Aorta (tissue), 5 donors: ENCODE data around the gene IMPA2. TPM values are rescaled to one million over a fixed set of nuclear protein-coding genes. Genes with fewer than 3 reads are reported as not detected.

ENCODE experiments used
- ATAC-seq: fragments of 200-7000 bp; cut with Tn5 transposase; one replicate; pipeline ENCODE4 v1.9.1; 2022; ENCODE audit warnings: moderate library complexity; ENCODE audit not compliant: low FRiP score
- DNase-seq, 2 donors: peaks; one replicate each; pipeline ENCODE4 v3.0.0-alpha.2; 2020
- H3K27ac ChIP-seq, 2 donors: one replicate each; pipeline ENCODE4 v1.5.1; 2013; ENCODE audit warnings: low read length in 2 of 2, mild to moderate bottlenecking in 2 of 2, moderate library complexity in 2 of 2, control low read depth in 1 of 2, inconsistent platforms in 1 of 2, low read depth in 1 of 2
- H3K27me3 ChIP-seq, 2 donors: one replicate each; pipeline ENCODE4 v1.6.1; 2013; ENCODE audit warnings: control low read depth in 1 of 2, low read length in 1 of 2, mild to moderate bottlenecking in 1 of 2, moderate library complexity in 1 of 2; ENCODE audit not compliant: insufficient read depth in 2 of 2, control insufficient read depth in 1 of 2
- H3K36me3 ChIP-seq, 2 donors: one replicate each; pipeline ENCODE4 v1.6.1; 2013; ENCODE audit warnings: control low read depth in 1 of 2, low read length in 1 of 2, mild to moderate bottlenecking in 1 of 2; ENCODE audit not compliant: insufficient read depth in 2 of 2, control insufficient read depth in 1 of 2
- H3K4me1 ChIP-seq, 2 donors: one replicate each; pipeline ENCODE4 v1.6.1; 2013; ENCODE audit warnings: low read length in 2 of 2, control low read depth in 1 of 2, mild to moderate bottlenecking in 1 of 2, moderate library complexity in 1 of 2; ENCODE audit not compliant: insufficient read depth in 2 of 2, control insufficient read depth in 1 of 2
- H3K4me3 ChIP-seq, 2 donors: one replicate each; pipeline ENCODE4 v1.5.1; 2013; ENCODE audit warnings: low read length in 2 of 2, control low read depth in 1 of 2, mild to moderate bottlenecking in 1 of 2
- H3K9me3 ChIP-seq: one replicate; pipeline ENCODE4 v1.6.1; 2013; ENCODE audit warnings: mild to moderate bottlenecking, low read length; ENCODE audit not compliant: control insufficient read depth
- WGBS, 2 donors: extraction: QIAGEN DNeasy Blood & Tissue Kit; methylation state at CpG; one replicate each; pipeline ENCODE4 v1.1.7; 2013; 5-methylcytosine and 5-hydroxymethylcytosine counted together
- intact Hi-C, 2 donors: fragments of 100-400 bp; cut with DNase I; formaldehyde crosslinking; loops; one replicate each; pipeline versions ENCODE4 v1.14.2 to v1.15.0; 2022
- polyA plus RNA-seq, 2 donors: library from polyadenylated mRNA; stranded (reverse); fragments of 200-250 nt; gene quantifications; one replicate each; pipeline ENCODE4 v1.2.3, GENCODE V29; 2013
- total RNA-seq, 2 donors: library from RNA; stranded (reverse); fragmentation: NEBNext Ultra II Directional; extraction: Animal tissue kit (Norgen Biotek cat#: 25700); gene quantifications; one replicate each; pipeline ENCODE4 v1.2.1, GENCODE V29; 2021
- donor health status: healthy with polysubstance abuse.
- donor health status: Bipolar disorder and iron deficiency.
- donor health status: DM: no; HTN: no; CAD: no.
- donor health status: DM: no; HTN: no; CAD: no.
- donor health status: DM: yes; HTN: yes; CAD: no.

The IMPA2 gene
- total and polyA plus RNA-seq, 4 donors = 7.9 to 19.9 (median 14.1) TPM

DNA sequence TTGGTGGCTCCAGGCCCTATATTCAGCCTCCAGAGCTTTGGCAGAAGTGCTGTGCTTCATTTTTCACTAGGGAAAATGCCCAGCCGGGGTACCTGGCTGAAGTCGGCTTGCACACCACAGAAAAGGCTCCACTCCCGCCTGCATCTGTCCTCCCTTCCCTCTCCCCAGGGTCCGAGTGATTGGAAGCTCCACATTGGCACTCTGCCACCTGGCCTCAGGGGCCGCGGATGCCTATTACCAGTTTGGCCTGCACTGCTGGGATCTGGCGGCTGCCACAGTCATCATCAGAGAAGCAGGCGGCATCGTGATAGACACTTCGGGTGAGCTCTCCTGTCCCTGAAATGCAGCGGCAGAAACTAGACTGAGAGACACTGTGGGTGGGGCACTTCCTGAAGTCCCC lies 47.4 kb downstream of the IMPA2 start:
- Histone ChIP-seq H3K27ac (no peak overlapping the region), H3K4me3 (no peak overlapping the region), H3K4me1 (no peaks in the 10 kb centered on the region), H3K9me3 (no peaks in the 10 kb centered on the region), H3K27me3 (no peaks in the 10 kb centered on the region), H3K36me3 (no peaks in the 10 kb centered on the region)
- 83 to 88% methylated on average over 11 of the region's 11 CpGs for WGBS, 2 donors
- ATAC-seq (no peak), DNase-seq (peak in 1 of 2 donors; percentile 74)
- intact Hi-C loops = loop anchor here in 1 of 2 donors (10.0 kb wide), 1 partner anchor 294 kb away; no protein-coding TSS in a partner anchor

DNA sequence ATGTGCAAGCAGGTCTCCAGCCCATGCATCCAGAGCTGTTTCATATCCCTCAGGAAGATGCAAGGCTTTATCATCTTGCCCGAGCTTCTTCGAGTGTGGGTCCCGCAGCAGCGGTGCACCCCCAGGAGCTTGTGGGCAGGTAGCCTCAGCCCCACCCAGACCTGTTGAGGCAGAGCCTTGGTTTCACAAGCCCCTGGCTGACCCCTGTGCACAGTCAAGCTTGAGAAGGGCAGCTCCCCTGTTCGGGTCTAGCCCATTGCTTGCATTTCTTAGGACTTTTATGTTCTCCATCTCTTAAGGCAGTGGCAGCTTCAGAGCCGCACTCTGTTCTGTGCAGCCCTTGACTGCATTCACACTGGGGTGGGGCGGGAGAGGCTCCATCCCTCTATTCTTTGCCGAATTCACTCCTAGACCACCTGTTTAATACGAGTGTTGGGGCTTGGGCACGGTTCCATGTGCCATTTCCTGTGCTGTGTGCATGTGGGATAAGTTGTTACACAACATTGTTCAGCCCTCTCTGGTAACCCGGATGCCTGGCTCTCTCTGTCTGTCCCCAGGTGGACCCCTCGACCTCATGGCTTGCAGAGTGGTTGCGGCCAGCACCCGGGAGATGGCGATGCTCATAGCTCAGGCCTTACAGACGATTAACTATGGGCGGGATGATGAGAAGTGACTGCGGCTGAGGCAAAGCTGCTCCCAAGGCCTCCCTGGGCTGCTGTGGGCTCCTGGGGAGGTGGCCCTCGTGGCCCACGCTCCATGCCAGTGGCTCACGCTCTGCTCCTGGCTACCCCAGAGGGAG lies 48.7 kb downstream of the IMPA2 start:
- Histone ChIP-seq H3K27ac (no peak overlapping the region), H3K4me1 (no peaks in the 10 kb centered on the region), H3K9me3 (no peaks in the 10 kb centered on the region), H3K4me3 (no peak overlapping the region), H3K27me3 (no peaks in the 10 kb centered on the region), H3K36me3 (no peaks in the 10 kb centered on the region)
- WGBS, 2 donors = 90 to 92% methylated on average over 21 of the region's 21 CpGs
- DNase-seq (peak in 1 of 2 donors; percentile 63), ATAC-seq (no peak)
- intact Hi-C loops = loop anchor here (10.0 kb wide), 4 partner anchors 45 to 375 kb away; partner anchors contain the start of gene IMPA2 (in 1 of the 2)

DNA sequence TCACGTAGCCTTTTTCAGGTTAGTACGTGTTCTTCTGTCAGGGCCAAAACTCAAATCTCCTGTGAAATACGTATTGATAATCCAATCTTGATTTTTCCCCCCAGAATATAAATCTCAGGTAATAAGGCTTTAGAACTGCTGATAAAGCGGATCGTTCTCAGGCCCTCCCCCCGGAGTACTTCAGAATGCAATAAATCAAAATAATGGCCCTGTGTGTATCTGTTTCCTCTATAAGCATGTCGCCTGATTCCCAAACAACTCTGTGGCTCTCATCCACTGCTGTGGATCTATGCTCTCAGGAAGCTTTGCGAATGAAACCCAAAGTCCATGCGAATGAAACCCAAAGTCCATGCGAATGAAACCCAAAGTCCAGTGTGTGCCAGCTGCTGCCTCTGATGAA lies 49.4 kb downstream of the IMPA2 start:
- Histone ChIP-seq H3K4me1 (no peaks in the 10 kb centered on the region), H3K27ac (no peak overlapping the region)
- intact Hi-C loops = loop anchor here (10.0 kb wide), 4 partner anchors 46 to 376 kb away; partner anchors contain the start of gene IMPA2 (in 1 of the 2)

DNA sequence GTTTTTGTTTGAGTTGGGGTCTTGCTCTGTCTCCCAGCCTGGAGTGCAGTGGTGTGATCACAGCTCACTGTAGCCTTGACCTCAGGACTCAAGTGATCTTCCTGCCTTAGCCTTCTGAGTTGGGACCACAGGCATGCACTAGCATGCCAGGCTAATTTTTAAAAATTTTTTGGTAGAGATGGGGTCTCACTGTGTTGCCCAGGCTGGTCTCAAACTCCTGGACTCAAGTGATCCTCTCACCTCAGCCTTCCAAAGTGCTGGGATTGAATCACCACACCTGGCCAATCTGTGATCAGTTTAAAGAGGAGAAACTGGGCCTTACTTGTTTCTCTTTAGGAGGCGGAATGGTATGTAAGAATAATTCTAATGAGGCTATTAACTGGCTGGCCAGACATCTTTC lies 49.9 kb downstream of the IMPA2 start:
- ATAC-seq (no peak), DNase-seq (no peak)
- intact Hi-C loops = loop anchor here (10.0 kb wide), 4 partner anchors 46 to 376 kb away; partner anchors contain the start of gene IMPA2 (in 1 of the 2)
- WGBS, 2 donors = 97 to 98% methylated on average over 1 of the region's 1 CpG
- Histone ChIP-seq H3K4me1 (no peaks in the 10 kb centered on the region), H3K27ac (no peak overlapping the region), H3K9me3 (no peaks in the 10 kb centered on the region), H3K27me3 (no peaks in the 10 kb centered on the region), H3K4me3 (no peak overlapping the region), H3K36me3 (no peaks in the 10 kb centered on the region)

More for the DNA sequence above, 49.4 kb downstream of the IMPA2 start:
- ATAC-seq (no peak), DNase-seq (peak in 1 of 2 donors; percentile 1)
- Histone ChIP-seq H3K27me3 (no peaks in the 10 kb centered on the region), H3K9me3 (no peaks in the 10 kb centered on the region), H3K4me3 (no peak overlapping the region), H3K36me3 (no peaks in the 10 kb centered on the region)
- 93% methylated on average over 10 of the region's 10 CpGs for WGBS, 2 donors

DNA sequence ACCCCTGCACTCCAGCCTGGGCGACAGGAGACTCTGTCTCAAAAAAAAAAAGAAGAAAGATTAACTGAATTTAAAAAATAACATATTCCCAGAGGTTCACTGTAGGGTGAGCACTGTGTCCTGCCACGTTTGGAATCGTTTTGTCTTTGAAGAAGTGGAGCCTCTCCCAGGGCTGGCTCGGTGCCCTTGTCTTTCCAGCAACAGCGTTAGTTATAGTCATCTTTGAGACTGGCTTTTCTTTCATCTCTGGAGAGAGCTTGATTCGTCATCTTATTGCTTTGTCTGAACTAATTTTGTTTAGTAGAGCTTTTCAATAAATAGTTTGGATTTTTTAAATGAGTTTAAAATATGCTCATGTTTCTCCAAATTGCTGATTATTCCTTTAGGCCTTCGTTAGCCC lies 50.5 kb downstream of the IMPA2 start:
- intact Hi-C loops = loop anchor here (10.0 kb wide), 4 partner anchors 47 to 377 kb away; partner anchors contain the start of gene IMPA2 (in 1 of the 2)
- peak in 1 of 2 donors; percentile 77 for DNase-seq
- no peak for ATAC-seq

DNA sequence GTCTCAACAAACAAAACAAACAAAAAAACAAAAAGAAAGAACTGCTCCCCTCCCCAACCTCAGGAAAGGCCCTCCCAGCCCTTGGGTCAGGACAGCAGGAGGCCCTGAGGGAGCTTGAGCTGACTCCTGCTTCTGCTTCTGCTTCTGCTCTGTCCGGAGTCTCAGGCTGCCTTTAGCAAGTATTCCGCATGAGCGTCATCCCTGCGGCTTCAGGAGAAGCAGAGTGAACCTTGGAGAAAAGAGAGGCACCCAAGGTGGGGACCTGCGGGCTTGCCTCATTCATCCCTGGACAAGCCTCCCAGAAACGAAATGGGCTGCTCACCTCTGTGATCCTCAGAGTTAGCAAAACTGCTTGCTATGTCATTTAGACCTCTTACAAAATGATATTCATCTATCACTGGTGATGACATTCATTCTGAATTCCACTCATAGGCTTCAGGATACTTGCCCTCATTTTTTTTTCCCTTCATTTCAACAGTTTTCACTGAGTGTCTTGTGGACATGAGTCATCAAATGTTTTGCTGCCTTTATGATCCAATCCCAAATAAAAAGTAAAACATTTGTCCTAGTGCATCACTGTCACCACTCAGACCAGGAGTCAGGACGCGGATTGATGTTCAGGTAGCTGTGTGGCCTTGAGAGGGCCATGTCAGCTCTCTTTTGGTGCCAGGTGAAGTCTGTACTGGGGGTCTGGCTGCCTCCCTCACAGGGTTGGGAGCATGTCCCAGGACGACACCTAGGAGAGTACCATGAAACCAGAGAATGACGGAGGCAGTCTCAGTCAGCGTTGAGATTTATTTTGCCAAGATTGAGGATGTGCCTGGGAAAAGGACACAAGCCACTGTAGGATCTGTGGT lies 51.7 kb downstream of the IMPA2 start:
- Histone ChIP-seq H3K36me3 (no peaks in the 10 kb centered on the region), H3K9me3 (no peaks in the 10 kb centered on the region), H3K4me3 (no peak overlapping the region), H3K27me3 (no peaks in the 10 kb centered on the region), H3K27ac (no peak overlapping the region), H3K4me1 (no peaks in the 10 kb centered on the region)
- intact Hi-C loops = loop anchor here (10.0 kb wide), 4 partner anchors 48 to 378 kb away; partner anchors contain the start of gene IMPA2 (in 1 of the 2)
- ATAC-seq = no peak
- 88 to 89% methylated on average over 11 of the region's 11 CpGs for WGBS, 2 donors
- peak in 1 of 2 donors; percentile 6 for DNase-seq

More for the DNA sequence above, 50.5 kb downstream of the IMPA2 start:
- H3K27me3 ChIP-seq = no peaks in the 10 kb centered on the region
- H3K27ac ChIP-seq = no peak overlapping the region
- H3K4me3 ChIP-seq = no peak overlapping the region
- no peaks in the 10 kb centered on the region for H3K9me3 ChIP-seq
- 71 to 73% methylated on average over 7 of the region's 7 CpGs for WGBS, 2 donors
- no peaks in the 10 kb centered on the region for H3K4me1 ChIP-seq
- no peaks in the 10 kb centered on the region for H3K36me3 ChIP-seq

DNA sequence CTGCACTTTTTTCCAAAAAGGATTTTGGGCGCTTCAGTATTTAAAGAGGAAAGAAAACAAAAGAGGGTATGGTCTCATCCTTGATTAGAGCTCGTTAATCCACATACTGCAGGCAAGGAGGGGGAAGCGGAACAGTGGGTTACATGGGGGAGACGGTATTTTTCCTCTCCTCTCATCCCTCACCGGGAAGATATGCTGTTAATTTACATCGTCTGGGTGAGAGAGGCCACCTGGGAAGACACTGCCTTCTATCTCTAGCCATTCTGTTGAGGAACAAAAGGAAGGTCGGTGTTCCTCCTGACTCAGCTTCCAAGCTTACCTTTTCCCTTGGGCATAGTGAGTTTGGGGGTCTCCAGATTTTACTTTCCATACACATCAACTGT lies 52.3 kb downstream of the IMPA2 start:
- DNase-seq (no peak), ATAC-seq (no peak)
- H3K4me1 ChIP-seq = no peaks in the 10 kb centered on the region
- intact Hi-C loops = loop anchor here (10.0 kb wide), 4 partner anchors 49 to 379 kb away; partner anchors contain the start of gene IMPA2 (in 1 of the 2)
- no peak overlapping the region for H3K27ac ChIP-seq
- no peaks in the 10 kb centered on the region for H3K9me3 ChIP-seq
- 79 to 85% methylated on average over 7 of the region's 7 CpGs for WGBS, 2 donors
- H3K27me3 ChIP-seq = no peaks in the 10 kb centered on the region
- no peak overlapping the region for H3K4me3 ChIP-seq
- no peaks in the 10 kb centered on the region for H3K36me3 ChIP-seq

DNA sequence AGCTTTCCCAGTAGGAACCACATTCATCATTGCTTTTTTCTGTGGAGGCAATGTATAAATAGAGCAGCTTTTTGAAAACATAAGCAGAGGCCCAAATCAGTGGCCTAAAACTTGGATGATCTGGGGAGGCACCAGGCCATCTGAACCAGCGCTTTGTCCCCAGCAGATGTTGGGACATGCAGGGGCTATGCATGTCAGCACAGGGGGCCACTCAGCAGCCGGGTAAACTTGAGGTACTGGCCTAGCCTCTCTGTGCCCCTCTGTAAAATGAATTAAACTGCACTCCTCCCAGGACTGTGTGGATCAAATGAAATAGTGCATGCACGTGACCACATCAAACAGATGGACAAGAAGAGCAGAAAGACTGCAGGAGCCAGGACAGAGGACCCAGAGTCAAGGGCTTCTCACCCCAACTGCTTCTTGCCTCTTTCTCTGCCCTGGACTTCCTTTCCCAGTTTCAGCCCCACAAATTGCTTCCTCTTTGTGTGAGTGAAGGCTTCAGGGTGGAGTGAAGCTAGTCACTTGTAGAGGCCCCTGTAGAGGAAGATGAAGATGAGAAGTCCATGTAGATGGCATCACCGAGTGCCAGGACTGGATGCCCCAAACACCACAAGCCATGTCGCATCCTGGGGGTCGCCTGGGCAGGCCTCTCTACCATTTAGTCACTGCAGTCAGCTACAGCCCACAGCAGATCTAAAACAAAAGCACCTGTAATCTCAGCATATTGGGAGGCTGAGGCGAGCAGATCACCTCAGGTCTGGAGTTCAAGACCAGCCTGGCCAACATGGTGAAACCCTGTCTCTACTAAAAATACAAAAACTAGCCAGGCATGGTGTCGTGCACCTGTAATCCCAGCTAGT lies 53.2 kb downstream of the IMPA2 start:
- Histone ChIP-seq H3K27ac (no peak overlapping the region), H3K4me3 (no peak overlapping the region), H3K27me3 (no peaks in the 10 kb centered on the region), H3K4me1 (no peaks in the 10 kb centered on the region), H3K36me3 (no peaks in the 10 kb centered on the region), H3K9me3 (no peaks in the 10 kb centered on the region)
- DNase-seq = no peak
- no peak for ATAC-seq
- intact Hi-C loops = loop anchor here (10.0 kb wide), 4 partner anchors 50 to 380 kb away; partner anchors contain the start of gene IMPA2 (in 1 of the 2)
- WGBS, 2 donors = 87 to 90% methylated on average over 8 of the region's 8 CpGs
